NCI-H187 (cell line): ENCODE data around the gene TBL1XR1.
A peak's percentile ranks its signal among the peaks of the same experiment; 100 is the strongest.
"Not testable (repeated sequence)": the region's sequence is repeated elsewhere in the genome, so short reads cannot be mapped to it uniquely, and the experiment has no call there.

ENCODE experiments used
- DNase-seq, 2 experiments: peaks; one replicate each; lab custom pipeline; 2025; lab: John Stamatoyannopoulos, UW

TBL1XR1 gene

GRCh38 chr3:177208223-177208622 is 10.9 kb upstream of the TBL1XR1 start:
- no peak for DNase-seq

- DNase-seq = no peak
These were observed 9.7 kb upstream of the TBL1XR1 start for GRCh38 chr3:177206936-177207335.

GRCh38 chr3:177203689-177204395 is 6.6 kb upstream of the TBL1XR1 start:
- no peak for DNase-seq

- DNase-seq = not testable (repeated sequence)
These were observed 5.7 kb upstream of the TBL1XR1 start for GRCh38 chr3:177203016-177203415.

- no peak for DNase-seq
These were observed 4.6 kb upstream of the TBL1XR1 start for GRCh38 chr3:177201700-177202397.

GRCh38 chr3:177199206-177199760 is 2.0 kb upstream of the TBL1XR1 start:
- DNase-seq = no peak

- no peak for DNase-seq
These were observed 612 bp upstream of the TBL1XR1 start for GRCh38 chr3:177197727-177198460.

- DNase-seq = no peak
These were observed 734 bp downstream of the TBL1XR1 start for GRCh38 chr3:177196456-177197040.

GRCh38 chr3:177196008-177196455 is 1.2 kb downstream of the TBL1XR1 start:
- no peak for DNase-seq

- DNase-seq = peak in 1 of 2 experiments; percentile 17
These were observed 1.9 kb downstream of the TBL1XR1 start for GRCh38 chr3:177195242-177195991.

- DNase-seq = no peak
These were observed 3.0 kb downstream of the TBL1XR1 start for GRCh38 chr3:177194299-177194698.

- no peak for DNase-seq
These were observed 3.5 kb downstream of the TBL1XR1 start for GRCh38 chr3:177193688-177194268.

GRCh38 chr3:177193275-177193674 is 4.0 kb downstream of the TBL1XR1 start:
- DNase-seq = not testable (repeated sequence)

- no peak for DNase-seq
These were observed 6.3 kb downstream of the TBL1XR1 start for GRCh38 chr3:177190756-177191681.

GRCh38 chr3:177190184-177190583 is 7.1 kb downstream of the TBL1XR1 start:
- DNase-seq = not testable (repeated sequence)

GRCh38 chr3:177188325-177188724 is 9.0 kb downstream of the TBL1XR1 start:
- not testable (repeated sequence) for DNase-seq

- DNase-seq = no peak
These were observed 11.0 kb downstream of the TBL1XR1 start for GRCh38 chr3:177186306-177186705.

- no peak for DNase-seq
These were observed 12.2 kb downstream of the TBL1XR1 start for GRCh38 chr3:177185035-177185574.

- DNase-seq = not testable (repeated sequence)
These were observed 12.7 kb downstream of the TBL1XR1 start for GRCh38 chr3:177184602-177185001.
